ENCODE measurements around the gene GLI3.

The GLI3 gene

DNA sequence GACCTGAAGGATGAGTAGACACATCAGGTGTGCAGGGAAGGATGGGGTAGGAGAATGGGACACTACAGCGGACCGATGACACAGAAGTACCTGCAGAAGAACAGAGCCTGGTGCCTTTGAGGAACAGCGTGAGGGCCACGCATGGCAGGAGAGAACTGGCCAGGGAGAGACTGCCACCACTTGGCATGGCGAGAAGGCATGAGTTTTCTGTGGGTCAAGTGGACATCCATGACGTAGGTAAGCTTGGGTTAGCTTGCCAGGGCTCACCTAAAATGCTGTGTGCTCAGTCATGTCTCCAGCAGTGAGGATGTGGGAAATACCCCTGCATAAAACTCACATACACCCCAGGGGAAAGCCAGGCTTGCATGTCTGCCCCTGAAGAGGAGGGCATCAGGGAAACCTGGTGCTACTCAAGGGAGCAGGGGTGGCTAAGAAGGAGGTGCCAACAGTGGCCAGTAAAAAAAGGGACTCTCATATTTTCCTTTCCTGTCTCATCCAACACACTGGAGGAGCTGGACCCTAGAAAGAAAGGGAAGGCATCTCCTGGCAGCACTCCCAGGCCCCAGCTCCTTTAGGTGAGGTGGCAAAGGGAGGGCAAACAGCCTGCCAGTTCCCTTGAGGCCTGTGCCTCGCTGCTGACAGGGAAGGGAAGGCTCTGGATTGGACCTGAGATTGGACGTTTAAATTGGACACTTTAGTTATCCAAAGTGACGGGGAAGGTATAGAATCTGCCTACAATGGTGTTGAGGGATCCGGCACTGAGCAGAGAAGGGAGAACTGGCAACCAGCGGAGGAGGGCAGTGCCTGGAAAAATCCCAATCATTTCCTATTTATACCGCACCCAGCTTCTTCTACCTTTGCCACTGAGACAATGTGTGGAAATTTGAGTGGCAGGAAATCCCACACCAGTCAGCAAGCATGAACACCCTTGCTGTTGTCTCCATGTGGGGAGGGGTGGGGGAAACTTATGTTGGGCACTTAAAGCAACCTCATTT lies 255.7 kb downstream of the GLI3 start:
- TF ChIP-seq, protein P1, sequence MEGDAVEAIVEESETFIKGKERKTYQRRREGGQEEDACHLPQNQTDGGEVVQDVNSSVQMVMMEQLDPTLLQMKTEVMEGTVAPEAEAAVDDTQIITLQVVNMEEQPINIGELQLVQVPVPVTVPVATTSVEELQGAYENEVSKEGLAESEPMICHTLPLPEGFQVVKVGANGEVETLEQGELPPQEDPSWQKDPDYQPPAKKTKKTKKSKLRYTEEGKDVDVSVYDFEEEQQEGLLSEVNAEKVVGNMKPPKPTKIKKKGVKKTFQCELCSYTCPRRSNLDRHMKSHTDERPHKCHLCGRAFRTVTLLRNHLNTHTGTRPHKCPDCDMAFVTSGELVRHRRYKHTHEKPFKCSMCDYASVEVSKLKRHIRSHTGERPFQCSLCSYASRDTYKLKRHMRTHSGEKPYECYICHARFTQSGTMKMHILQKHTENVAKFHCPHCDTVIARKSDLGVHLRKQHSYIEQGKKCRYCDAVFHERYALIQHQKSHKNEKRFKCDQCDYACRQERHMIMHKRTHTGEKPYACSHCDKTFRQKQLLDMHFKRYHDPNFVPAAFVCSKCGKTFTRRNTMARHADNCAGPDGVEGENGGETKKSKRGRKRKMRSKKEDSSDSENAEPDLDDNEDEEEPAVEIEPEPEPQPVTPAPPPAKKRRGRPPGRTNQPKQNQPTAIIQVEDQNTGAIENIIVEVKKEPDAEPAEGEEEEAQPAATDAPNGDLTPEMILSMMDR (IDR thresholded peaks at IDR 0.05; ENCODE audit: insufficient read depth, low read length, poor library complexity, severe bottlenecking): no peak
- DNase-seq (ENCODE audit: extremely low read depth, insufficient read length): no peak
- Histone ChIP-seq H3K36me3 (ENCODE audit: control insufficient read depth, insufficient read depth, low read length) (no peaks in the 10 kb centered on the region), H3K4me3 (replicated peaks; ENCODE audit: low read depth, low read length) (no peak overlapping the region), H3K27me3 (replicated peaks; ENCODE audit: control insufficient read depth, insufficient read depth, low read length) (no peaks in the 10 kb centered on the region)

- no peaks in the 10 kb centered on the region for H3K36me3 ChIP-seq (ENCODE audit: control insufficient read depth, insufficient read depth, low read length)
- H3K27me3 ChIP-seq (replicated peaks; ENCODE audit: control insufficient read depth, insufficient read depth, low read length): no peaks in the 10 kb centered on the region
- TF ChIP-seq, protein P1 (IDR thresholded peaks at IDR 0.05; ENCODE audit: insufficient read depth, low read length, poor library complexity, severe bottlenecking): peak; percentile 68
- H3K4me3 ChIP-seq (replicated peaks; ENCODE audit: low read depth, low read length): no peak overlapping the region
- DNase-seq (ENCODE audit: extremely low read depth, insufficient read length): no peak
Measured at GRCh38 chr7:41979834-41980307, 257.1 kb downstream of the GLI3 start.

- Histone ChIP-seq H3K4me3 (replicated peaks; ENCODE audit: low read depth, low read length) (no peak overlapping the region), H3K36me3 (ENCODE audit: control insufficient read depth, insufficient read depth, low read length) (no peaks in the 10 kb centered on the region), H3K27me3 (replicated peaks; ENCODE audit: control insufficient read depth, insufficient read depth, low read length) (no peaks in the 10 kb centered on the region)
- TF ChIP-seq, protein P1 (IDR thresholded peaks at IDR 0.05; ENCODE audit: insufficient read depth, low read length, poor library complexity, severe bottlenecking): no peak
- no peak for DNase-seq (ENCODE audit: extremely low read depth, insufficient read length)
Measured at GRCh38 chr7:41978858-41979257, 258.2 kb downstream of the GLI3 start.

- DNase-seq (ENCODE audit: extremely low read depth, insufficient read length): no peak
Measured at GRCh38 chr7:41977661-41978060, 259.3 kb downstream of the GLI3 start.

DNA sequence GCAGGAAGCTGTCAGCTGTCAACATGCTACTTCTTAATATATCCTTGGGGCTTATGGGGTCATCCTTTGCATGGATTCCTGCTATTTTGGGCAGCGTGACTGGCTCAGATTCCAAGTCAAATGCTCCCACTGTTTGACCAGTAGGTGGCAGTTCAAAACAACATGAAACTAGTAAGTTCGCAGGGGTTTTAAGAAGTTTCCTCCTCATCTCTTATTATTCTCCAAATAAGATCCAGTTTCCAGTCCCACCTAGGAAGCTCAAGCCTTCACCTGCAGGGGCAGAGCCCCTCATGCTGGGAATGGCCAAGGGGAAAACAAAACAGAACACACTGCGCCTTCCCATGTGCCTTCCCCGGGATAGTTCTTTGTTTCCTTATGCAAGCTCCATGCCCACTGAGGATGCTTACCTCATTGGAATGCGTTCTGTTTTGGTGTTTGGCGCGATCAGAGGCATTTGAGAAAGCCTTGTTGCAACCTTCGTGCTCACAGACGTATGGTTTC lies 259.8 kb downstream of the GLI3 start:
- no peaks in the 10 kb centered on the region for H3K27me3 ChIP-seq (replicated peaks; ENCODE audit: control insufficient read depth, insufficient read depth, low read length)
- DNase-seq (ENCODE audit: extremely low read depth, insufficient read length): no peak
- no peaks in the 10 kb centered on the region for H3K36me3 ChIP-seq (ENCODE audit: control insufficient read depth, insufficient read depth, low read length)
- TF ChIP-seq, protein P1 (IDR thresholded peaks at IDR 0.05; ENCODE audit: insufficient read depth, low read length, poor library complexity, severe bottlenecking): peak; percentile 69
- no peak overlapping the region for H3K4me3 ChIP-seq (replicated peaks; ENCODE audit: low read depth, low read length)

More at GRCh38 chr7:41977661-41978060, 259.3 kb downstream of the GLI3 start:
- no peaks in the 10 kb centered on the region for H3K36me3 ChIP-seq (ENCODE audit: control insufficient read depth, insufficient read depth, low read length)
- H3K4me3 ChIP-seq (replicated peaks; ENCODE audit: low read depth, low read length): no peak overlapping the region
- TF ChIP-seq, protein P1 (IDR thresholded peaks at IDR 0.05; ENCODE audit: insufficient read depth, low read length, poor library complexity, severe bottlenecking): no peak
- no peaks in the 10 kb centered on the region for H3K27me3 ChIP-seq (replicated peaks; ENCODE audit: control insufficient read depth, insufficient read depth, low read length)

Data from GM06990 (cell line).